Activated CD8-positive, alpha-beta memory T cell treated with anti-CD3 and anti-CD28 coated beads, Interleukin-2, amount 50 U/mL, for 48 hours (primary cell): ENCODE measurements around the gene PDE8B.

Experiments
- DNase-seq: peaks from one replicate; pipeline ENCODE4 v3.0.0-alpha.2; 2020

The PDE8B gene

DNA sequence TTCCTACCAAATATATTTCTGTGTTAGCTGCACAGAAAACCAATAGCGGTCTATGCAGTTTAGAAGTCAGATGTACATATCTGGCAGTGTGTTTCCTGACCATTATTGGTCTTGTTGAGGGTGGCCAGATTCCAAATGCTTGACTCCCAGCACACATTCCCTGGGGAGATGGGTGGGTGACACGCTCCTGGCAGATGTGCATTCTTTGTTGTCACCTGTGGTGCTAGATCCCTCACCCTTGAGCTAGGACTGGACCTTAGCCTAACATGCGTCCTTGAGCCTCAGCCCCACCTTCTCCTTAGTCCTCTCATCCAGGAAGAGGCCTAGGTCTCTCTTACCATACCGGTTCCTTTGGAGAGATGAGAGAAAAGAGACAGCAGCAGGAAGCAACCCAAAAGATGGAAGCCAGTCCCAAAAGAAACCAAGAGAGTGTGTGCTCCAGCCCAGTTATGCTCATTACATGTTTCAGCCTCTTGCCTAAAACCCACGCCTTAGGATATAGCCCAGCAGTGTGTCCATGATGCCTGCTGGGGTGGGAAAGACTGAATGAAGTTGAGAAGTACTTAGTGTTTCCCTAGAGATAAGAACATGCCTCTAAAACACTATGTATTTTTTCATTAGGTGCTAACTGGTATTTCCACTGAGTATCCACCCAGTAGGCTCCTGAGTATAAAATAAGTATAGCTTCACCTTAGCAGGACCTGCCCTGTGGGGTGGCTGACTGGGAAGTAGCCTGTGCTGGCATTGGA lies 116.7 kb downstream of the PDE8B start:
- no peak for DNase-seq

DNA sequence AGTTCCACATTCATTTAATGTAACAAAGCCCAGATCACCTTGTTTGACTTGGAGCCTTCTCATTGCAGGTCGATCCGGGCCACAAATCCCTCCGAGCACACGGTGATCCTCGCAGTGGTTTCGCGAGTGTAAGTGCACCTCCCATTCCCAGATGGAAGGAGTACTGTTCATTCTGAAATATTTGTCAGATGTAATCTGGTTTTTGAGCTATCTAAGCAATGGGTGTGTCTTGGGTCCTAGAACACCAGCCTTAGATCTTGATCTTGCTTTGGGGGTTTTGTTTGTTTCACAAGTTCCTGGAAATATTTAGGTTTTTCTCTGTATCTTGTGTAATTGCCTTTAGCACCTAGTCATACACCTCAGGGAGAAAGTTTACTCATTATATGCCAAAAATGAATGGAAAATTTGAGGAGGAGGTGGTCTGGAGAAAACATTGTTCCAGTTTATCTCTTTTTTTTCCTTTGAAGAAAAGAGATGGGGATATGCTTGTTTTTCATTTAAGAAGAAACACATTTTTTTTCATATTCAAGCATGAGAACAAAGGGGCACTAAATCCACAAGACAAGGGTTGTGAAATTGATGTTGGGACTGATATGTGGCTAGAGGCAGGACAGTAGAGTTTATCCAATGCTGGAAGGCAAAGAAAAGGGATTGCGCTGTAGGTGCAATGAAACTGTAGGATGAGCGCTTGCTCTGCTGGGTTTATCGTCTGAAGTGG lies 118.6 kb downstream of the PDE8B start:
- no peak for DNase-seq

DNA sequence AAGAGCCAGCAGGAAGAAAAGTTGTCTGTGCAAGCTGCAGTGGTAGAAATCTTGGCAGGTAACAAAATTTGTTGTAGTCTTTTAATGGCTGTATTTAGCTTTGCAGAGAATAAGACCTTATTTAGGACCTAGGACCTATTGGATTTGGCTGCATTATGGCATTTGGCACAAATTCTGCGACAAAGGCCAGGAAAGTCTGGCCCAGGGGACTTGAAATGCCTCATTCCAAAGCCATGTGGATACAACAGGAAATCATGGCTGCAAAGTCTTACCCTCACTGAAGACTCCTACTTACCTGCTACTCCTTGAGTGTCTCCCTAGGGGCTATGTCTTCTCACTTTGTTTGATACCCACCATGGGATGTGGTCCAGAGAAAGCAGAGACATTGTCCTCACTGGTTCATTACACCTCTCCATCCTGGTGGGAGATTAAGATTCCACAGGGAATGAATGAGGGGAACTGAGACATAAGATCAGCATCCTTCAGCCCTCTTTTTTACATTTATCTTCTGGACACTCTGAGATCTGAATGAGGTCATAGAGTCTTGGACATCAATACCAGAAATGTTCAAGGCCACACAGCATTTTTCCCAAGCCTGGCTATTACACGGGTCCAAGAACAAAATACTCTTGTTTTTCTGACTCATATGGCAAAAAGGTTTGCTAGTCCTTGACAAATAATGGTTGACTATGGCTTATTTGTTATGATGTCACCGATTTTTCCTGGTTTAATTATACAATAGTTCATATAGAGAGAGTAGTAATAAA lies 119.4 kb downstream of the PDE8B start:
- no peak for DNase-seq

DNA sequence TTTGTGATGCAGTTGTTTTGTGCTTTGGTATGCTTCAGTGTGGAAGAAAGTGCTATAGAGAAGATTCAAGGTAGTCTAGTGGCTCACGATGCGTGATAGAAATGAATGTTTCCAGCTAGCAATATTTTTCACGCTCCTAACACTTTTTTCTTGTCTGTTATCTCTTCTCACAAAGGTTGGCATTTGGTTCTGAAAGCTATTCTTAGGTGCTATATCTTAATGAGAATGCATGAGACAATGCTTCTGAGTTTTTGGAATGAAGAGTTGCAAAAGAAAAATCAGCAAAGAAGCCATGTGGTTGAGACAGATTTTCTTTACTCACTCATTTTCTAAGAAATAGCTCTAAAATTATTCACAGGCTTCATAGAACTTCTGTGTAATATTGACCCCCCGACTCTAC lies 122.6 kb downstream of the PDE8B start:
- no peak for DNase-seq

DNA sequence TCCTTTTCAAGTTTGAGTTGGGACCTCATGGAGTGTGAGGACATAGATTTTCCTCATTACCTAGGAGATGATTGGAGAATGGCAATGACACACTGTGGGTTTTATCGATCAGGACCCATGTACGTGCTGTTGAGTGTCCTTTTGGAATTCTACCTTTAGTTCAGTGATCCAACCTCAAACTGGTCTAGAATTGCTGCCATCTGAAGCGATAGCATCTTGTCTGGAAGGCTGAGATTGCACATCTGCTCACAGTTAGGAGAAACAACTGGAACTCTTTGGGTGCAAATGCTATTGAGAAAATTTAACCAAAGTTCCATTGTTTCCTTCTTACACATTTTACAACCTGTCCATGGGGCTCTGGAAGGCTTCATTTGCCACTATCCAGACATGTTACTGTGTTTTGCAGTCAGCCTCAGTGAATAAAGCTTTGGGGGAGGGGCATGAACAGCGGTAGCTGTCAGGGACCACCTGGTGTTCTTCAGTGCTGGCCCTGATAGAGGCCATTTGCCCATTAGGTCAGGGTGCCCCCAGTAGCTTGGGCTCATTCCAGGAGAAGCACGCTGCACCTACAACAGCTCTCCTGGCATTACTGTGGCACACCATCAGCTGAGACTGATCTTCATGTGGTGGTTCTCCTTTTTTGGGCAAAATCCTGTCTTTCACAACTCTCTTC lies 123.1 kb downstream of the PDE8B start:
- no peak for DNase-seq

DNA sequence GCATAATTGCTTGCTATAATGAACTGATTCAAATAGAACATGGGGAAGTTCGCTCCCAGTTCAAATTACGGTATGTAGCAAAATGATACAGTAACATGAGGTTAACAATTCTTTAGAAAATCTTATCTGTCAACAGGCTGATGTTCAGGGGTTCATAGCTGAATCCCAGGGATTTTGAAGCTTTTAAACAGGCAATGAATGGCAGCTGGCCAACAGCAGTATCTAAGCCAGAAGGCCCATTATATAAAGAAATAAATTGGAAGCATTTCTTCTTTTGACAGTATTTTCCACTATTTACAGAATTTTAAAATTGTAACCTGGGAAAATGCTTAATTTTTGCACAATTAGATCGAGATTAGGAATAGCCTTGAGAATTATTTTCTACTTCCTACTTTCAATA lies 126.8 kb downstream of the PDE8B start:
- DNase-seq, result no peak

DNA sequence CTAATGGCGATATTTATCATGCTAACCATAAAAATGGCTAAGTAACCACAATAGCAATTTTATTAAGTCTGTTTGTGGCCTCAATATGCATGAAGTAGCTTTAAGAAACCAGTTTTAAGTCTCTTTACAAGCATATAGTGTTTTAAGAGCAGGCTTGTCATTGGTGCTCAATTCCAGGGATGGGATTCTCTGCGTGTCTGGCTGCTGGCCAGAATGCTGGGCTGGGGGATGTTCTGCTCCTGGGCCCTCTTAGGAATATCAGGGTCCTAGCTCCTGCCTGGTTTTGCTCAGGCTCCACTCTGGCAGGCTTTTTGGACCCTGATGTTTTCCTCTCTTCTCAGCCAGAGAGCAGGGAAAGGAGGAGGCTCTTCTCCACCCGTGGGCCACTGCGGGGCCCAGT lies 127.2 kb downstream of the PDE8B start:
- no peak for DNase-seq

DNA sequence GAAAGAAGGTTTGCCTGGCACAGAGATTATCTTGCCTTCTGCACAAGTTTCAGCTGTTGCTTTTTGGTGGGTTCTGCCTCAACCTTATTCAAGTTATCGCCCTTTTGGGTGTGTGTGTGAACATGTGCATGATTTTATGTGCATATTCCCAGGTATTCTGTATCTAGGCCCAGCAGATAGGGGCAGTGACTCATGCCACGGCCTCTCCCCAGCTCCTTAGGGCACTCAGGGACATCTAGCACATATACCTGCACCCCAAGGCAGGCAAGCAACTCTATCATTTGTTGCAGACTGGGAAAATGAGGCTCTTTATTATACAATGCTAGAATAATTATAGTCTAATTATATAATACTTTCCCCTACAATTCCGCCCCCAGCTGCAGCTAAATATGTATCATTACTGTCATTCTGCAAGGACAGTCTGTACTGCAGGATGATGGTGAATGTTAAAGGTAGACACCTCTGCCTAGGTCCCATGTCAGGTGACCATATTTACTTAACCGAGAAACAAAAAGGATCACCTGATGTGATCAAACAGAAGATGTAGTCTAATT lies 128.9 kb downstream of the PDE8B start:
- DNase-seq, result no peak

DNA sequence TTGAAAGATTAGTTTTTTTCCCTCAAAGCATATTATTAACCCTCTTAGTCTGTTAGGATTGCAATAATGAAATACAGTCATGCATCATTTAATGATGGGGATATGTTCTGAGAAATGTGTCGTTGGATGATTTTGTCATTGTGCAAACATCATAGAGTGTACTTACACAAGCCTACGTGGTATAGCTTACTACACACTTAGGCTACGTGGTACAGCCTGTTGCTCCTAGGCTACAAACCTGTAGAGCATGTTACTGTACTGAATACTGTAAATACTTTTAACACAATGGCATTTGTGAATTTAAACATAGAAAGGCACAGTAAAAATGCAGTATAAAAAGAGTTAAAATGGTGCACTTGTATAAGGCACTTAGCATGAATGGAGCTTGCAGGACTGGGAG lies 132.7 kb downstream of the PDE8B start:
- no peak for DNase-seq

DNA sequence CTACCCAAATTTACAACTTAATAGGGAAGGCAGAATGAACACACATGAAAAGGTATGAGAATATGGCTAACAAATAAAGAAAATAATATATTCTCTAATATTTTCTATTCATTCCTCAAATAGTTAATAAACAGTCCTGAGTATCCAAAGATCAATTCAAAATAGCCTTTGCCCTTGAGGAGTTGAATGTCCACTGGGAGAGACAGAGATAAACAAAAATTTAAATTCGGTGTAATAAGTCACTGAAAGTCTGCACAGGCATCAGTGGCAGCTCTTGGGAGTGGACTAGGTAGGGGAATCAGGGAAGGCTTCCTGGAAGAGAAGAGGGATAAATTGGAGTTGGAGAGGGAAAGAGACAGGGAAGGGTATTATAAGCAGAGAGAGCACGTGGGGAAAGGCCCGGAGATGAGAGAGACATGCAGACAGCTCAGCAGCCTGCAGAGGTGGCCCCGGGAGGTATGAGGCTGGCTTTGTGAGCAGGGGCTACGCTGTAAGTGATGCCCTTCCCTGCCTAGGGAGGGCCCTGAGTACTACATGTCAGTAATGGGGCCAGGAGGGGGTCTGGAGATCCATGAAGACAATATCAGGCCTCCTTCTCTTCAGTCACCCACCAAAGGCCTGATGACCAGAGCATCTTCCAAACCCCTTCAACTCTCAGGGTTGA lies 137.1 kb downstream of the PDE8B start:
- no peak for DNase-seq

DNA sequence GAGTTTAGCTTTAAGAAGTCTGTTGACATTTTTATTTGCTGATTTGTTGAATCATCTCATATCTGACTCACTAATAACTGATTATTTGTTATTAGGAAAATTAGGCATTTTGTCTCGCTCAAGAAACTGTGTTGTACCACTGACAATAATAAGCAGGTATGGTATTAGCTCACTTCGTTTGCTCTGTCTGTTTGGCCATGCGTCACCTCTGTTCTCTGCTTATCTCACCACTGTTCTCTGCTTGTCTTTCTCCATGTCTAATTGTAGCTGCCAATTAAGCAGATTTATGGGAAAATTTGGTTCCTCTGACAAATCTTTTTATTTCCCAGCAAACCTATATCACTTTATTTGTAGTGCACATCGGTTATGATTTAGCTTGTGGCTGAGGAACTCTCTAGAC lies 142.8 kb downstream of the PDE8B start:
- DNase-seq, result no peak

DNA sequence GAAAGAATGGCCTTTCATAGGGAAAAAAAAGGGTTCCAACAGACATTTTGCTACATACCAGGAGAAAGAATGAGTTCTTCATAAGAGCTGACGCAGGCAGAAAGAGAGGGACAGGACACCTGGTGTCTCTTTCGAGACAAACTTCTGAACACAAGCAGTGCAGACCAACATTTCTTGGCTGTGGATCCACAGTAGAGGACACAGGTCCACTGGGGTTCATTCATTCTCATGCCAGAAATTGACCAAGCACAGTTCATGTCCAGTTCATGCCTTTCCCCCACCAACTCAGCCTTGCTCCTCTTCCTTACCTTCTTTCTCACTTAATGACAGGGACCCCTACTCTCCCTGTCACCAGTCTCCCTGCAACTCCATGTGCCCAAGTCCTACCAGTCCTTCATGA lies 144.0 kb downstream of the PDE8B start:
- no peak for DNase-seq

DNA sequence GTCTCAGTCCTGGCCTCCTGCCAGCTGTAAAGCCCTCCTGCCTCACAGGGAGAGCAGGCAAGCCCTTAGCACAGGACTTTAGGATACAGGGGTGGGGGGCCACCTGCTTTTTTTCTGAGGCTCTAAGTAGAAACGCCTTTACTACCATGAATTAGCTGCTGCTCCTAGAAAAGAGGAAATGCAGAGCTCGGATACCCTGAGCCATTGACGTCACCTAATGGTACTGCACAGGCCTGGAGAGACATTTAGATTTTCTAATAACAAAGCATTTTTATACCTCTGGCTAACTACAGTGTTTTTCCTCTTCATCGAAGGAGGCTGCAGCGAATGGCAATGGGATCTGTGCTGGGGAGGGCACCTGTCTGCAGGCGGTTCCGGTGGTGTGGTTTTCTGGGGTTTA lies 144.6 kb downstream of the PDE8B start:
- no peak for DNase-seq

DNA sequence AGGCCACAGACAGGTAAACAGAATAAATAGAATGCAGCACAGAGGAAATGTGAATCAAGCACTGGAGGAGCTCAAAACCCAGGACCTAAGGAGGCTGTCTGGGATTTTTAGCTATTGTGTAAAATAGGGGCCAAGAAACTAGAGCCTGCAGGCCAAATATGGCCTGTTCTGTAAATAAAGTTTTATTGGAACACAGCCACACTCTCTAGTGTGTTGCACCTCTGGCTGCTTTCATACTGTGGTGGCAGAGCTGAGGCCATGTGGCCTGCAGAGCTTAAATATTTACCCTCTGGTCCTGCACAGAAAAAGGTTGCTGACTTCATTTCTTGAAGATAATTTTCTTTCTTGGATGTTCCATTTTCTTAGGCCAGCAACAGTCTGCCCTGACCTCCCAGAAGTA lies 145.3 kb downstream of the PDE8B start:
- no peak for DNase-seq

DNA sequence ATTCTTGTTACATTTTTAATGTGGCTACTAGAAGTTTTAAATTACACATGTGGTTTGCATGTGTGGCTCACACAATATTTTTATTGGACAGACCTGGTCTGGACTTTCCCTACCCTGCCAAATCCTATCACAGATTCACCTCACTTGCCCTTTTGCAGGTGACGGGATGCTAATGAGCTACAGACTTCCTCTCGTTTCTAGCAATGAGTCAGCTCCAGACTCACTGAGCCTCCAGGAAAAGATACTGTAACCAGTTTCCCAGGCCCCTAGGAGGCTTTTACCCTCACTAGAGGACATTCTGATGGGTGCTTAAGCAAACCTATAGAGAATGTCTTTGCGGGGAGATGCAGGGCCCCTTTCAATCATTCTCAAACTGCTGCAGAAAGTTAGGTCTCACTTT lies 146.3 kb downstream of the PDE8B start:
- no peak for DNase-seq

DNA sequence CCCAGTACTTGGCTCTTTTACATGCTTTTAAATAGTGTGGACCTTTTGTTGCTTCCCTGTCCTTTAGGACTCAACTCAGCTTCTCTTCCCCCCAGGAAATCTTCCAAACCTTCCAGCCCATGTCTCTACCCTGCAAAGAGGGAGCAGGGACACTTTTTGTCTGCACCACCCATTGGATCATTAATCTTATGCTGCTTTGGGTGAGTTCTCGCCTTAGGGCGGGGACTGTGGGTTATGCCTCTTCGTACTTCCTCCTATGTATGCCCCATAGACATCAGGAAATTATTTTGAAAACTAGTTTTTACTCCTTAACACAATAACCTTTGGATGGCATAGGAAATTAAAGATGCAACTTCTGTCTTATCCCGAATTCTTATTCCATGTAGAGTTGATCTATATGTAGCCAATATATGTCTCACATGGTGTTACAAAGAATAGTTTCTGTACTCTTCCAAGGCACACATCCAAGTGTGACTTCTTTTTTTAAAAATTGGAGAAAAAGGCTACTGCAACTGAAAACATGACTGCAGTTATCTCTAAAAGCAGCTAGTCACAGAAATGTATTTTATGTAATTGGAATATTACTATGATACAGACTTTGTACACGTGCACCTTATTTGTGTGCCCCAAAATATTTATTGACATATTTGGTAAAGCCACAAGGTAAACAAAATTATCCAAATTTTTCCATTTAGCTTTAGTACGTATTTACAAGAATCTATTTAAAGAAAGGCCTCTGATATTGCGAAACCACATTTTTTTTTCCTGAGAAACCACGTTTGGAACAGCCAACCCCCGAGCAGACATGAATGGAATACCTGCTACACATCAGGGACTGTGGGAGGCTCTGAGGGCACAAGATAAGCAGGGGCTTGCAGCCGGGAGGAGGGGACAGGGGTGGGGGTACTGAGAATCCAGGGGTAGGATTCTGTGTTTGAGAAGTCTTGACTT lies 148.1 kb downstream of the PDE8B start:
- no peak for DNase-seq

DNA sequence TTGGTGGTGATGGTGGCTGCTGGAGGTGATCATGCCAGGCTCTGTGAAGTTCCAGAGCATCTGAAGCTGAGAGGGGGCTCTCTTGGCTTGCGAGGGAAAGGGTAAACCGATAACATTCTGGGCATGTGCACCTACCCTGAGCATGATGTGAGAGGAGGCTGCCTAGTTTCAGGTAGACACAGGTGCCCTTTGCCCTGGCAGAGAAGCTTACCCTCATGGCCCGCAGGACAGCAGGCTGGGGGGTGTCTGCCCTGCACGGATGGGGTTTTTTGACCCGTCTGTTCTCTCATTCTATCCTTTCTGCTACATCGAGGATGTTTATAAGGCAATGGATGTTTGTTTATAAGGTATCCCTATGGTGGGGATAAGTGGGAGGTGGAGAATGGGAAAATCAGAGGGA lies 148.8 kb downstream of the PDE8B start:
- DNase-seq, result no peak

DNA sequence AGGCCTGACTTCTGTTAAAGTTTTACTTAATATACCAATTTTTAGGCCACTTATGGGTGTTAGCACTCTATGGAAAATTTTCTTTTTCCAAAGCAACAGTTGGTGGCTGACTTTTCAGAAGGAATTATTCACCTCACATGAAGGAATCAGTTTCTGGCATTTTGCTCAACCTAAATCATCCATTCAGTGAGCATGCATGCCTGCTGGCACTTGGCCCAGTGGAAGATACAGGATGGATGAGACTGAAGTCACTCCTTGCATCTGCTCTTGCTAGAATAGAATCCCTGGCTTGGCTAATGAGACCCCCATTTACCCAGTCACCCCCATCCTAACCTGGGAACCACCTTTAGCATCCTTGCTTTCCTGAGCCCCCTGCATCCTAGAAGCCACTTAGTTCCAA lies 149.9 kb downstream of the PDE8B start:
- DNase-seq, result no peak

DNA sequence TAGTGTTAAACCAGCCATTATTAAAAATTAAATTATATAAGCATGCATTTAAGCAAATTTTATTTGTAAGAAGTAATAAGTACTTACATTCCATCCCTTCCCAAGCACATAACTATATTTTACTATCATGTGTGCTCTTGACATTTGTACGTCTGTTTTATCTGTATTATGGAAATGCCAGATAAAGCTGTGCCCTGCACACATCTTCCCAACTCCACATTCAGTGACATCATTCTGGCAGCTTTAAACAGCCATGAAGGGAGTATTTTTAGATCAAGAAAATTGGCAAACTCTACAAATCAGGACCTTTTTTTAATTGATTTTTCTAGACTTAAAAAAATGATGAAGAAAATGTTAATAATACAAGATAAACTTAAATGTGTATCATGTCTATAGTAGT lies 150.5 kb downstream of the PDE8B start:
- DNase-seq, result no peak

DNA sequence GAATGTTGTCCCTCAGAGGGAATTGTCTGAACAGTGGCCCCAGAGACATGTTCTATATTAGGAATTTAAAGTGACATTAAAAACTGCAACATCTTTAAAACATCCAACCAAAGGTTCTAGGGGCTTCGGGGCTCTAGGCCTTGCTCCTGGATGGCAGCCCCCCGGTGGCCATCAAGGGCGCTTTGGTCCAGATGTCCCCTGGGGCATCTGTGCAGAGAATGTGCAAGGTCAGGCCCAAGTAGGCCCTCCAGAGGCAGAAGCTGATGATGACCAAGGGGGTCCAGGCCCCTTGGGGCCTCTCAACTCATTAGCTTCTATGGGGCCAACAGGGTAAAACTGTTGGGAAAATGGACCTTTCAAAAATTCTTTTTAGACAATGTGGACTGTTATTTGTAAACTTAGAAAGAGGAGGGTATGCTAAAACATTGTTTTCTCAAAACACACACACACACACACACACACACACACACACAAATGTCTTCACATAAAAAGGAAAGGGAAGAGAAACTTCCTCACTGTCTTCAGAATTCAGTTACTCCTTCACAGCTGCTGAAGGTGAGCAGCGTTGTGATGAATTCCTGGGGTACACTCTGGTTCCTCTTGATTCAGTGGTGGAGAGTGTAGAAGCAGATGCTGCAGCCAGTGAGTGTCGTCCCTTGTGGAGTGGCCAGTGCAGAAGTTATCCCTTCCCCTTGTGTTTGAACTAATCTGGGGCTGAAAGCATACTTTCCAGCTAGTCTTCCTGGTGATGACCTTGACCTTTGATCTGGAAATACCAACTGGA lies 156.4 kb downstream of the PDE8B start:
- DNase-seq, result no peak

DNA sequence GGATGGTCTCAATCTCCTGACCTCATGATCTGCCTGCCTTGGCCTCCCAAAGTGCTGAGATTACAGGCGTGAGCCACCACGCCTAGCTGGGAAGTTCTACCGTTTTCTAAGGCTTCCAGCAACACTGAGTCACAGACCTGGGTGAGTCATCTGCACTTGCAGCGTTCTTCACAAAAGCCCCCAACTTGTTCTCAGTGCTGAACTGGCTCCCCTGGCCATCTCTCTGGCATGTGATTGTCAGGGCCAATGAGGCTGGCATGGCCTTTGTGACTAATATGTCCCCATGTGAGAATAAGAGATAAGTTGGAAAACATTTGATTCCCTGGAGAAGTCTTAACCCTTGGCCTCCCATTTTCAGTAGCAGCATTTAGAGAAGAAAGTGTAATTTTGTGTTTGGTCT lies 157.3 kb downstream of the PDE8B start:
- DNase-seq, result no peak
